Skin epidermis (tissue), 12 donors: Measurements from ENCODE around the gene DPF3.

ENCODE experiments used
- H3K27ac ChIP-seq, 21 experiments: fragments of 200-600 bp; sonication (generic) in 11 of 21; one replicate each; pipeline ENCODE4 v1.5.0; 2020; ENCODE audit warnings: mild to moderate bottlenecking in 3 of 21, inconsistent platforms in 2 of 21, moderate library complexity in 2 of 21
- H3K4me3 ChIP-seq, 7 experiments: fragments of 200-600 bp; sonication (generic) in 2 of 7; one replicate each; pipeline ENCODE4 v1.5.0; 2020; ENCODE audit warnings: inconsistent platforms in 2 of 7, mild to moderate bottlenecking in 2 of 7, moderate library complexity in 1 of 7

Gene DPF3

GRCh38 chr14:72812292-72812851, 81.5 kb downstream of the DPF3 start:
- Histone ChIP-seq H3K4me3 (no peak overlapping the region), H3K27ac (no peak overlapping the region)

- Histone ChIP-seq H3K27ac (no peak overlapping the region), H3K4me3 (no peak overlapping the region)
Observed at GRCh38 chr14:72810201-72810600, 83.7 kb downstream of the DPF3 start.

- H3K27ac ChIP-seq: no peak overlapping the region
- no peak overlapping the region for H3K4me3 ChIP-seq
Observed at GRCh38 chr14:72809063-72809462, 84.8 kb downstream of the DPF3 start.

- no peak overlapping the region for H3K4me3 ChIP-seq
- H3K27ac ChIP-seq: no peak overlapping the region
Observed at GRCh38 chr14:72808564-72808963, 85.3 kb downstream of the DPF3 start.

- H3K27ac ChIP-seq: no peak overlapping the region
- no peak overlapping the region for H3K4me3 ChIP-seq
Observed at GRCh38 chr14:72802588-72802946, 91.3 kb downstream of the DPF3 start.

- H3K27ac ChIP-seq: no peak overlapping the region
- no peak overlapping the region for H3K4me3 ChIP-seq
Observed at GRCh38 chr14:72801836-72802587, 91.9 kb downstream of the DPF3 start.

- Histone ChIP-seq H3K4me3 (no peak overlapping the region), H3K27ac (no peak overlapping the region)
Observed at GRCh38 chr14:72801381-72801812, 92.5 kb downstream of the DPF3 start.

- Histone ChIP-seq H3K4me3 (no peak overlapping the region), H3K27ac (no peak overlapping the region)
Observed at GRCh38 chr14:72800848-72801370, 93.0 kb downstream of the DPF3 start.

GRCh38 chr14:72800296-72800695, 93.6 kb downstream of the DPF3 start:
- H3K4me3 ChIP-seq: no peak overlapping the region
- no peak overlapping the region for H3K27ac ChIP-seq

- Histone ChIP-seq H3K27ac (no peak overlapping the region), H3K4me3 (no peak overlapping the region)
Observed at GRCh38 chr14:72796935-72797334, 97.0 kb downstream of the DPF3 start.

- no peak overlapping the region for H3K4me3 ChIP-seq
Observed at GRCh38 chr14:72793156-72793939, 100.6 kb downstream of the DPF3 start.

GRCh38 chr14:72792051-72792788, 101.7 kb downstream of the DPF3 start:
- no peak overlapping the region for H3K4me3 ChIP-seq
- no peak overlapping the region for H3K27ac ChIP-seq

More at GRCh38 chr14:72793156-72793939, 100.6 kb downstream of the DPF3 start:
- H3K27ac ChIP-seq: no peak overlapping the region

- H3K27ac ChIP-seq: no peak overlapping the region
Observed at GRCh38 chr14:72790887-72791566, 102.9 kb downstream of the DPF3 start.

GRCh38 chr14:72788972-72789728, 104.8 kb downstream of the DPF3 start:
- H3K27ac ChIP-seq: no peak overlapping the region

More at GRCh38 chr14:72790887-72791566, 102.9 kb downstream of the DPF3 start:
- H3K4me3 ChIP-seq: no peak overlapping the region

GRCh38 chr14:72788255-72788654, 105.6 kb downstream of the DPF3 start:
- H3K27ac ChIP-seq: no peak overlapping the region
- no peak overlapping the region for H3K4me3 ChIP-seq

More at GRCh38 chr14:72788972-72789728, 104.8 kb downstream of the DPF3 start:
- no peak overlapping the region for H3K4me3 ChIP-seq

- Histone ChIP-seq H3K27ac (no peak overlapping the region), H3K4me3 (no peak overlapping the region)
Observed at GRCh38 chr14:72787841-72788240, 106.1 kb downstream of the DPF3 start.

- Histone ChIP-seq H3K27ac (no peak overlapping the region), H3K4me3 (no peak overlapping the region)
Observed at GRCh38 chr14:72786378-72787350, 107.2 kb downstream of the DPF3 start.
